H1 (cell line): ENCODE results near the gene CLDN15. TPM values are rescaled to one million over a fixed set of nuclear protein-coding genes. Genes with fewer than 3 reads are reported as not detected.

Source experiments
- CTCF ChIA-PET: fragments of 300-600 bp; sonication (Branson Sonifier 250); formaldehyde crosslinking; loops from one replicate; lab custom pipeline; 2021; ENCODE audit not compliant: partially characterized antibody; lab: Charles Lee
- POLR2A ChIA-PET: fragments of 300-600 bp; sonication (Branson Sonifier 250); formaldehyde crosslinking; loops from one replicate; lab custom pipeline; 2021; ENCODE audit warnings: inconsistent platforms; ENCODE audit not compliant: partially characterized antibody; lab: Charles Lee
- DNase-seq, 2 experiments: peaks; one replicate each; pipeline versions ENCODE4 v3.0.0 to v3.0.0-alpha.2; 2010 to 2022; ENCODE audit warnings: low spot score in 2 of 2, low read depth in 1 of 2, mixed read lengths in 1 of 2
- FAIRE-seq: peaks from 2 replicates; lab custom pipeline; 2011; peaks lifted over from hg19 to GRCh38; lab: Jason Lieb, UNC
- H2AFZ ChIP-seq: 2 replicates; pipeline ENCODE4 v1.8.1; 2012; ENCODE audit warnings: low read length, inconsistent platforms
- H2AK5ac ChIP-seq: 2 replicates; pipeline ENCODE4 v1.6.1; 2013; ENCODE audit warnings: low read depth, low read length
- H2BK120ac ChIP-seq: replicated peaks from 2 replicates; pipeline ENCODE3; 2013; ENCODE audit warnings: low read depth, low read length, inconsistent platforms
- H2BK12ac ChIP-seq: 2 replicates; pipeline ENCODE4 v1.6.1; 2013; ENCODE audit warnings: low read depth, low read length
- H2BK15ac ChIP-seq: 2 replicates; pipeline ENCODE4 v1.6.1; 2013; ENCODE audit warnings: low read length
- H2BK20ac ChIP-seq: 2 replicates; pipeline ENCODE4 v1.6.1; 2013; ENCODE audit warnings: low read length
- H2BK5ac ChIP-seq: 2 replicates; pipeline ENCODE4 v1.6.1; 2013; ENCODE audit warnings: low read depth, low read length
- H3K14ac ChIP-seq: 2 replicates; pipeline ENCODE4 v1.6.1; 2013; ENCODE audit warnings: inconsistent platforms; ENCODE audit not compliant: insufficient read length
- H3K18ac ChIP-seq: 2 replicates; pipeline ENCODE4 v1.6.1; 2013; ENCODE audit warnings: low read length; ENCODE audit errors: extremely low read depth
- H3K23ac ChIP-seq: 2 replicates; pipeline ENCODE4 v1.6.1; 2013; ENCODE audit warnings: inconsistent platforms; ENCODE audit not compliant: insufficient read length
- H3K23me2 ChIP-seq: 2 replicates; pipeline ENCODE4 v1.6.1; 2013; ENCODE audit warnings: low read depth, low read length
- H3K27ac ChIP-seq: 2 replicates; pipeline ENCODE4 v1.6.1; 2011; ENCODE audit warnings: low read depth, low read length, inconsistent platforms
- H3K27me3 ChIP-seq, 4 experiments: replicated peaks in 1 of 4; 1 replicate in 1 of 4; 2 replicates in 3 of 4; pipeline versions ENCODE4 v1.6.1 to v1.8.1; 2011 to 2013; ENCODE audit warnings: low read length in 3 of 4, mild to moderate bottlenecking in 3 of 4, inconsistent platforms in 2 of 4, mixed read lengths in 2 of 4, moderate library complexity in 1 of 4; ENCODE audit not compliant: control insufficient read depth in 3 of 4, insufficient read depth in 3 of 4; ENCODE audit errors: extremely low read depth in 1 of 4
- H3K36me3 ChIP-seq, 4 experiments: 2 replicates each; pipeline versions ENCODE4 v1.6.1 to v1.8.1; 2011 to 2013; ENCODE audit warnings: mild to moderate bottlenecking in 4 of 4, low read length in 3 of 4, moderate library complexity in 2 of 4, control low read depth in 1 of 4, inconsistent platforms in 1 of 4; ENCODE audit not compliant: insufficient read depth in 4 of 4, control insufficient read depth in 2 of 4
- H3K4ac ChIP-seq: replicated peaks from 2 replicates; pipeline ENCODE3; 2013; ENCODE audit warnings: low read length, low read depth, mixed read lengths, inconsistent platforms; ENCODE audit not compliant: insufficient read length
- H3K4me1 ChIP-seq, 4 experiments: replicated peaks in 1 of 4; 1 replicate in 1 of 4; 2 replicates in 3 of 4; pipeline versions ENCODE4 v1.6.1 to v1.8.1; 2011 to 2013; ENCODE audit warnings: low read length in 3 of 4, inconsistent platforms in 2 of 4, mixed read lengths in 1 of 4; ENCODE audit not compliant: insufficient read depth in 4 of 4, control insufficient read depth in 3 of 4
- H3K4me2 ChIP-seq, 2 experiments: 2 replicates each; pipeline versions ENCODE4 v1.6.1 to v1.8.1; 2011 to 2013; ENCODE audit warnings: low read depth in 2 of 2, low read length in 2 of 2, control low read depth in 1 of 2, inconsistent platforms in 1 of 2, mild to moderate bottlenecking in 1 of 2; ENCODE audit not compliant: insufficient read depth in 1 of 2
- H3K4me3 ChIP-seq, 4 experiments: fragments of 200-600, 300-600 bp in 1 of 4; sonication (generic), shearing (Covaris generic), sonication (Bioruptor Twin) in 1 of 4; 2 replicates each; pipeline versions ENCODE4 v1.5.1 to v1.8.1; 2011 to 2016; ENCODE audit warnings: low read length in 4 of 4, low read depth in 3 of 4, control low read depth in 2 of 4, inconsistent platforms in 2 of 4, mild to moderate bottlenecking in 2 of 4, mixed read lengths in 1 of 4, moderate library complexity in 1 of 4; ENCODE audit not compliant: insufficient read depth in 2 of 4; ENCODE audit errors: extremely low read depth in 1 of 4
- H3K56ac ChIP-seq: replicated peaks from 2 replicates; pipeline ENCODE3; 2013; ENCODE audit warnings: low read depth, mild to moderate bottlenecking, mixed read lengths, low read length, inconsistent platforms; ENCODE audit not compliant: insufficient read length
- H3K79me1 ChIP-seq: 2 replicates; pipeline ENCODE4 v1.6.1; 2013; ENCODE audit warnings: low read depth, low read length, control low read depth
- H3K79me2 ChIP-seq, 2 experiments: 2 replicates each; pipeline versions ENCODE4 v1.6.1 to v1.8.1; 2012 to 2013; ENCODE audit warnings: low read length in 2 of 2, mild to moderate bottlenecking in 2 of 2, inconsistent platforms in 1 of 2; ENCODE audit not compliant: insufficient read depth in 2 of 2, control insufficient read depth in 1 of 2
- H3K9ac ChIP-seq, 4 experiments: replicated peaks in 1 of 4; 1 replicate in 1 of 4; 2 replicates in 3 of 4; pipeline versions ENCODE4 v1.6.1 to v1.8.1; 2011 to 2013; ENCODE audit warnings: low read depth in 3 of 4, low read length in 3 of 4, control low read depth in 2 of 4, mild to moderate bottlenecking in 2 of 4, moderate library complexity in 2 of 4, inconsistent platforms in 1 of 4; ENCODE audit errors: extremely low read depth in 1 of 4
- H3K9me3 ChIP-seq, 2 experiments: 2 replicates each; pipeline versions ENCODE4 v1.6.1 to v1.8.1; 2012 to 2013; ENCODE audit warnings: mild to moderate bottlenecking in 2 of 2, moderate library complexity in 2 of 2, control low read depth in 1 of 2, inconsistent platforms in 1 of 2, low read depth in 1 of 2, low read length in 1 of 2, mixed read lengths in 1 of 2; ENCODE audit not compliant: insufficient read depth in 2 of 2
- H4K20me1 ChIP-seq, 2 experiments: replicated peaks in 1 of 2; 2 replicates each; pipeline versions ENCODE3 to v1.8.1; 2011 to 2013; ENCODE audit warnings: inconsistent platforms in 2 of 2, low read length in 2 of 2, mild to moderate bottlenecking in 1 of 2; ENCODE audit not compliant: insufficient read depth in 2 of 2, control insufficient read depth in 1 of 2
- H4K5ac ChIP-seq: 2 replicates; pipeline ENCODE4 v1.6.1; 2013; ENCODE audit warnings: low read length, low read depth, mixed read lengths, inconsistent platforms; ENCODE audit not compliant: insufficient read length
- H4K8ac ChIP-seq: 2 replicates; pipeline ENCODE4 v1.8.0; 2013; ENCODE audit warnings: mild to moderate bottlenecking, moderate library complexity, low read length, inconsistent platforms; ENCODE audit not compliant: insufficient read depth; ENCODE audit errors: extremely low read depth
- H4K91ac ChIP-seq: replicated peaks from 2 replicates; pipeline ENCODE3; 2013; ENCODE audit warnings: low read length, mixed read lengths, inconsistent platforms; ENCODE audit not compliant: insufficient read length
- CREB1 ChIP-seq: IDR thresholded peaks from 2 replicates; pipeline ENCODE4 v1.6.1; 2012; ENCODE audit warnings: inconsistent platforms
- MAX ChIP-seq: IDR thresholded peaks from 2 replicates; pipeline ENCODE4 v1.6.1; 2012; ENCODE audit warnings: inconsistent platforms
- RXRA ChIP-seq: IDR thresholded peaks from 2 replicates; pipeline ENCODE4 v1.6.1; 2011; ENCODE audit warnings: low read depth, mild to moderate bottlenecking, low read length, moderate library complexity; ENCODE audit not compliant: insufficient read depth
- ZNF274 ChIP-seq: IDR thresholded peaks from 2 replicates; pipeline ENCODE4 v1.7.0; 2012; ENCODE audit warnings: low read length, borderline replicate concordance; ENCODE audit errors: extremely low read depth
- WGBS, 2 experiments: shearing (Covaris generic) in 1 of 2; methylation state at CpG; one replicate each; pipeline versions ENCODE4 v1.1.6 to v1.1.7; 2013 to 2015; ENCODE audit warnings: low lambda C conversion rate in 2 of 2, mixed read lengths in 2 of 2, inconsistent platforms in 1 of 2, low coverage in 1 of 2, missing lambda C conversion rate in 1 of 2; ENCODE audit not compliant: insufficient replicate concordance in 2 of 2, insufficient coverage in 1 of 2, insufficient read length in 1 of 2; ENCODE audit errors: extremely low coverage in 1 of 2, missing lambda C conversion rate in 1 of 2; 5-methylcytosine and 5-hydroxymethylcytosine counted together
- polyA plus RNA-seq, 7 experiments: library from polyadenylated mRNA; depleted of rRNA in 3 of 7; stranded (reverse) in 5 of 7; unstranded in 2 of 7; fragments of >200 nt in 5 of 7; fragments of 200-250 nt in 2 of 7; gene quantifications; 1 replicate in 5 of 7; 2 replicates in 1 of 7; 4 replicates in 1 of 7; pipeline versions ENCODE4 v1.2.1 to v1.2.3, GENCODE V29; 2011 to 2013; ENCODE audit warnings: missing spikeins in 2 of 7, mixed read lengths in 2 of 7
- total RNA-seq: library from RNA; stranded (reverse); fragmentation: NEBNext Ultra II Directional; extraction: Animal tissue kit (Norgen Biotek cat#: 25700); gene quantifications from 2 replicates; pipeline ENCODE4 v1.2.1, GENCODE V29; 2021

Gene CLDN15
- total and polyA plus RNA-seq, 2 of the 8 experiments (the other 6 are each of a cell fraction or from before 2014, with no cell fraction given), result 5.5 to 7.6 TPM

- POLR2A ChIA-PET, result interaction anchor here (0.6 to 1.1 kb wide), 2 partner anchors 20 kb away, joined by 3 to 5 read pairs; no protein-coding TSS in a partner anchor
- no peaks in the 10 kb centered on the region for H3K36me3 ChIP-seq
- no peak overlapping the region for H3K18ac ChIP-seq
These were observed 50.7 kb downstream of the CLDN15 start for GRCh38 chr7:101186844-101187428.

More at GRCh38 chr7:101186844-101187428, 50.7 kb downstream of the CLDN15 start:
- Histone ChIP-seq H3K9ac (no peak overlapping the region), H3K27ac (no peak overlapping the region), H2BK5ac (no peak overlapping the region), H2BK20ac (no peak overlapping the region), H3K79me1 (no peaks in the 10 kb centered on the region), H3K4me3 (no peak overlapping the region), H2AK5ac (no peak overlapping the region), H2BK12ac (no peak overlapping the region), H2BK120ac (no peak overlapping the region), H3K9me3 (no peaks in the 10 kb centered on the region), H4K20me1 (no peaks in the 10 kb centered on the region), H3K4me2 (no peak overlapping the region), H3K4me1 (peaks cover 0 to 2% (median under 1%) of the 10 kb centered on the region in 4 experiments; a peak in 3 of 7 replicates), H3K14ac (no peak overlapping the region), H3K23me2 (no peaks in the 10 kb centered on the region), H2BK15ac (no peak overlapping the region), H3K27me3 (0 out of 7 replicates have a peak, but pooled peaks cover 0 to 2% (median 0%) of the 10 kb centered on the region in 4 experiments), H4K5ac (no peak overlapping the region), H3K4ac (no peak overlapping the region), H3K23ac (no peak overlapping the region), H3K56ac (no peak overlapping the region), H3K79me2 (no peaks in the 10 kb centered on the region), H2AFZ (no peak overlapping the region), H4K8ac (no peak overlapping the region), H4K91ac (no peak overlapping the region)
- DNase-seq, result no peak
- CTCF ChIA-PET, result interaction anchor here (0.6 to 1.7 kb wide), 7 partner anchors 8 to 96 kb away, joined by 3 to 6 read pairs (median 4); no protein-coding TSS in a partner anchor
- TF ChIP-seq CREB1 (no peak), ZNF274 (no peak), RXRA (no peak), MAX (no peak)
- WGBS, 2 experiments, result 88% methylated on average over 4 of the region's 4 CpGs; no CpG with 5 or more reads in 1 of the 2 experiments
- FAIRE-seq, result no peak
